Smooth muscle cell (in vitro differentiated cells): ENCODE measurements around the gene UBALD1. TPM values are rescaled to one million over a fixed set of nuclear protein-coding genes. Genes with fewer than 3 reads are reported as not detected.

Experiments used
- DNase-seq: peaks from one replicate; lab custom pipeline; 2025; ENCODE audit not compliant: unreplicated experiment; lab: John Stamatoyannopoulos, UW
- H2AFZ ChIP-seq: fragments of 200-600 bp; sonication (generic); 2 replicates; pipeline ENCODE4 v1.6.0; 2016; ENCODE audit warnings: antibody characterized with exemption, low read depth, mild to moderate bottlenecking
- H3F3A ChIP-seq: fragments of 200-600 bp; sonication (generic); 2 replicates; pipeline ENCODE4 v1.6.0; 2017; ENCODE audit warnings: antibody characterized with exemption, low read depth
- H3K27ac ChIP-seq: fragments of 200-600 bp; sonication (generic); 2 replicates; pipeline ENCODE4 v1.5.1; 2016; ENCODE audit warnings: low read depth, mild to moderate bottlenecking
- H3K27me3 ChIP-seq: fragments of 200-600 bp; sonication (generic); 2 replicates; pipeline ENCODE4 v1.6.1; 2016; ENCODE audit warnings: low read depth, mild to moderate bottlenecking
- H3K36me3 ChIP-seq: fragments of 200-600 bp; sonication (generic); 2 replicates; pipeline ENCODE4 v1.5.1; 2016; ENCODE audit warnings: low read depth
- H3K4me1 ChIP-seq: fragments of 200-600 bp; sonication (generic); 2 replicates; pipeline ENCODE4 v1.5.1; 2016; ENCODE audit warnings: low read depth
- H3K4me2 ChIP-seq: fragments of 200-600 bp; sonication (generic); 2 replicates; pipeline ENCODE4 v1.6.0; 2016; ENCODE audit warnings: mild to moderate bottlenecking
- H3K4me3 ChIP-seq: fragments of 200-600 bp; sonication (generic); 2 replicates; pipeline ENCODE4 v1.5.1; 2016; ENCODE audit warnings: mild to moderate bottlenecking
- H3K79me2 ChIP-seq: fragments of 200-600 bp; sonication (generic); 2 replicates; pipeline ENCODE4 v1.6.0; 2016; ENCODE audit warnings: low read depth, mild to moderate bottlenecking
- H3K9ac ChIP-seq: fragments of 200-600 bp; sonication (generic); 2 replicates; pipeline ENCODE4 v1.6.0; 2016; ENCODE audit warnings: low read depth
- H3K9me3 ChIP-seq: fragments of 200-600 bp; sonication (generic); replicated peaks from 2 replicates; pipeline ENCODE4 v1.5.1; 2016; ENCODE audit warnings: low read depth
- H4K20me1 ChIP-seq: fragments of 200-600 bp; sonication (generic); 2 replicates; pipeline ENCODE4 v1.6.0; 2016; ENCODE audit warnings: low read depth
- WGBS: methylation state at CpG from one replicate; pipeline ENCODE4 v1.1.7; 2016; ENCODE audit warnings: low lambda C conversion rate; 5-methylcytosine and 5-hydroxymethylcytosine counted together
- polyA plus RNA-seq: library from polyadenylated mRNA; unstranded; fragments of >200 nt; fragmentation: Nextera tagmentation; extraction: Ambion mirVana; gene quantifications from 2 replicates; pipeline ENCODE4 v1.2.1, GENCODE V29; 2016
- total RNA-seq: library from RNA; depleted of rRNA; stranded (reverse); fragments of >200 nt; gene quantifications from 2 replicates; pipeline ENCODE4 v1.2.3, GENCODE V29; 2014
- TF ChIP-seq, protein P1 (sequence below): fragments of 200-600 bp; sonication (generic); IDR thresholded peaks from 2 replicates; pipeline ENCODE4 v1.5.1; 2017; ENCODE audit warnings: borderline replicate concordance, mild to moderate bottlenecking, antibody characterized with exemption; ENCODE audit not compliant: insufficient read depth, poor library complexity, severe bottlenecking

The UBALD1 gene
- total and polyA plus RNA-seq, 2 experiments from 2014 or later, result 3.6 to 13.6 TPM

DNA sequence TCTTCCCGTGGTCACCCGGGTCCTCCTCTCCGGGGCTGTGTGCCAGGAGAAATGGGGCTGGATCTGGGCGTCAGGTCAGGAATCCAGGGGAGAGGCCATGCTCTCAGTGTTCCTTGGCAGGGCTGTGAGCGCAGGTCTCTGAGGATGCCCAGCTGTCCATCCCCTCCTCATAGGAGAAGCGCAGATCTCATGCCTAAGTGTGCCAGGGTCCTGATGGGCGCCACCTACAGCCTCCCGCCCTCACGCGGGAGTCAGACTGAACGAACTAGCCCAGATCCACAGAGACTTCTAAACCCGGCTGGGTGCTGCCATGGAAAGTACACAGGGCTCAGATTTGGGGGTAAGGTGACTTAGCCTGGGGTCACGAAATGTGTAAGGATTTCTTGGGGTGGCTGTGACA lies 34.2 kb upstream of the UBALD1 start:
- no peaks in the 10 kb centered on the region for H3F3A ChIP-seq
- TF ChIP-seq, protein P1, sequence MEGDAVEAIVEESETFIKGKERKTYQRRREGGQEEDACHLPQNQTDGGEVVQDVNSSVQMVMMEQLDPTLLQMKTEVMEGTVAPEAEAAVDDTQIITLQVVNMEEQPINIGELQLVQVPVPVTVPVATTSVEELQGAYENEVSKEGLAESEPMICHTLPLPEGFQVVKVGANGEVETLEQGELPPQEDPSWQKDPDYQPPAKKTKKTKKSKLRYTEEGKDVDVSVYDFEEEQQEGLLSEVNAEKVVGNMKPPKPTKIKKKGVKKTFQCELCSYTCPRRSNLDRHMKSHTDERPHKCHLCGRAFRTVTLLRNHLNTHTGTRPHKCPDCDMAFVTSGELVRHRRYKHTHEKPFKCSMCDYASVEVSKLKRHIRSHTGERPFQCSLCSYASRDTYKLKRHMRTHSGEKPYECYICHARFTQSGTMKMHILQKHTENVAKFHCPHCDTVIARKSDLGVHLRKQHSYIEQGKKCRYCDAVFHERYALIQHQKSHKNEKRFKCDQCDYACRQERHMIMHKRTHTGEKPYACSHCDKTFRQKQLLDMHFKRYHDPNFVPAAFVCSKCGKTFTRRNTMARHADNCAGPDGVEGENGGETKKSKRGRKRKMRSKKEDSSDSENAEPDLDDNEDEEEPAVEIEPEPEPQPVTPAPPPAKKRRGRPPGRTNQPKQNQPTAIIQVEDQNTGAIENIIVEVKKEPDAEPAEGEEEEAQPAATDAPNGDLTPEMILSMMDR, result no peak
- H3K36me3 ChIP-seq, result no peaks in the 10 kb centered on the region
- peaks cover 45% of the 10 kb centered on the region for H3K79me2 ChIP-seq
- peaks cover 89% of the 10 kb centered on the region for H4K20me1 ChIP-seq
- no peaks in the 10 kb centered on the region for H3K27me3 ChIP-seq
- H3K4me1 ChIP-seq, result no peaks in the 10 kb centered on the region
- 97% methylated on average over 13 of the region's 13 CpGs for WGBS
- no peak for DNase-seq
- H3K27ac ChIP-seq, result no peak overlapping the region
- H2AFZ ChIP-seq, result no peak overlapping the region
- H3K4me2 ChIP-seq, result no peak overlapping the region
- no peaks in the 10 kb centered on the region for H3K9me3 ChIP-seq
- no peak overlapping the region for H3K4me3 ChIP-seq
- no peak overlapping the region for H3K9ac ChIP-seq

DNA sequence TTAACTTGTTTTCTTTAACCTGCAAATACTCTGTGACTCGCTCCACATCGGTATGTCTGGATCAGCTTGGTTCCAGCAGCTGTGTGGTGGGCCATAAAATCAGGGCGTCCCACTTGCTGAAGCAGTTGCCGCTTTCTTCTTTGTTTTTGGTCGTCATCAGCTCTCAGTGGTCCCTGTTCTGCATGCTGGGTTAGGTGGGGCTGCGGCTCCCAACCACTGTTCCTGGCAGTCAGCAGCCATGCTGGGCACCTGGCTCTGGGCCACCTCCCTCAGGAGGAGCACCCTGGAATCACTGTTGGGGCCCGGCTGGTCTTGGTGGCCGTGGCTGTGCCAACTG lies 32.9 kb upstream of the UBALD1 start:
- H3K9me3 ChIP-seq, result no peaks in the 10 kb centered on the region
- H3K4me3 ChIP-seq, result no peak overlapping the region
- H2AFZ ChIP-seq, result no peak overlapping the region
- no peak overlapping the region for H3K9ac ChIP-seq
- no peak overlapping the region for H3K4me2 ChIP-seq
- no peak overlapping the region for H3K27ac ChIP-seq
- no peaks in the 10 kb centered on the region for H3K4me1 ChIP-seq
- peaks cover 58% of the 10 kb centered on the region for H3K79me2 ChIP-seq
- TF ChIP-seq, protein P1, result no peak
- no peaks in the 10 kb centered on the region for H3F3A ChIP-seq
- DNase-seq, result no peak
- H4K20me1 ChIP-seq, result peaks cover 92% of the 10 kb centered on the region
- 95% methylated on average over 8 of the region's 8 CpGs for WGBS
- H3K36me3 ChIP-seq, result no peaks in the 10 kb centered on the region
- H3K27me3 ChIP-seq, result no peaks in the 10 kb centered on the region

DNA sequence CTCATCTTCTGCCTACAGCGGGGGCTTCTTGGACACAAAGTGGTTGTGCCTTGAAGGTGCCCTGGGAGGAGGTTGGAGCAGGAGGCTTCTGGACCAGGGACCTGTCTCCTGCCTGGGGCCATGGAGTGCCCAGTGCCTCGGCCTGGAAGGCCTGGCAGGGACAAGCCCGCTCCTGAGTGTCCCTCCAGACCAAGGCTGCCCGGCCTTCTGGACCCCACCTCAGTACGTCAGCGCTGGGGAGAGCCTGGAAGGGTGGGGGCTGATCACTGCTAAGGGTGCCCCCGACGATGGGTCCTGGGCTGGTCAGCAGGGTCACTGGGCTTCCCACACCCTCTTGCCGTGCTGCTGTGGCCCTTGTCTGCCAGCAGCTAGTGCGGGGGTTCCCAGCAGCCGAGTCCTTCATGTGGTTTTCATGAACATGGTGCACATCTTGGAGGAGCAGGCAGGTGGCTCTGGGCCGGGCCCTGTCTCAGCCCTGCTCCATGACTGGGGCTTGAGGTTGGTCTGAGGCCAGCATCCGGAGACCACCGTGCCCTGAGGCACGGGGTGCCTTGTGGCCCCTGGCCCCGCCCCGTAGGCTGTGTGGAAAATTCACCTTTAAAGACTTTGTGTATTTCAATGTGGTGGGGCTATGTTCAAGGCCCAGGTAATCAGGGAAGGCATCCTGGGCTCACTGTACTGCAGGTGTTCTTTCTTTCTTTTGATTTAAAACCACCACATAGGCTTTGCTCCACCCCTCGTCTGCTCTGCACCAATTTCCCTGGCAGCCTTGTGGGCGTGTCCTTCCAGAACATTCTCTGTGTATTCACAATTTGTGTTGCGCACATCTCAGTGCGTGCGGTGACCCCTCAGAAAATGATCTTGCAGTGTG lies 32.3 kb upstream of the UBALD1 start:
- no peak overlapping the region for H3K9ac ChIP-seq
- no peak for DNase-seq
- H3K27ac ChIP-seq, result no peak overlapping the region
- no peaks in the 10 kb centered on the region for H3K9me3 ChIP-seq
- H4K20me1 ChIP-seq, result peaks cover 98% of the 10 kb centered on the region
- WGBS, result 99% methylated on average over 22 of the region's 22 CpGs
- H3F3A ChIP-seq, result no peaks in the 10 kb centered on the region
- no peak overlapping the region for H3K4me2 ChIP-seq
- peaks cover 64% of the 10 kb centered on the region for H3K79me2 ChIP-seq
- TF ChIP-seq, protein P1, result no peak
- H2AFZ ChIP-seq, result no peak overlapping the region
- no peaks in the 10 kb centered on the region for H3K36me3 ChIP-seq
- H3K4me3 ChIP-seq, result no peak overlapping the region
- no peaks in the 10 kb centered on the region for H3K27me3 ChIP-seq
- H3K4me1 ChIP-seq, result no peaks in the 10 kb centered on the region

DNA sequence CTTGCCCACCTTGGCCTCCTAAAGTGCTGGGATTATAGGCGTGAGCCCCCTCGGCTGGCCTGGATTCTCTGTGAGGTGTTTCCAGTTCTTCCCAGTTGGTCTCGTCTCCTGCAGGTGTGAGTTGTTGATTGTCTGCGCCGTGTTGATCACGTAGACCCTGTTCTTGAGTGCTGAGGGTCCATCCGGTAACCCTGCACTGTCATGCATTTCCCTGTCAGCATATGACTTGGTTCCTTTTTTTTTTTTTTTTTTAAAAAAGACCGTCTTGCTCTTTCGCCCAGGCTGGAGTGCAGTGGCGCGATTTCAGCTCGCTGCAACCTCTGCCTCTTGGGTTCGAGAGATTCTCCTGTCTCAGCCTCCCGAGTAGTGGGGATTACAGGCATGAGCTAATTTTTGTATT lies 27.2 kb upstream of the UBALD1 start:
- Histone ChIP-seq H3K9me3 (no peaks in the 10 kb centered on the region), H2AFZ (no peak overlapping the region), H3F3A (no peaks in the 10 kb centered on the region), H3K27me3 (no peaks in the 10 kb centered on the region), H3K9ac (no peak overlapping the region), H3K4me3 (no peak overlapping the region), H4K20me1 (peaks cover 99% of the 10 kb centered on the region), H3K36me3 (no peaks in the 10 kb centered on the region), H3K79me2 (peaks cover 99% of the 10 kb centered on the region), H3K27ac (no peak overlapping the region), H3K4me2 (no peak overlapping the region), H3K4me1 (no peaks in the 10 kb centered on the region)
- DNase-seq, result no peak
- 96% methylated on average over 14 of the region's 14 CpGs for WGBS
- TF ChIP-seq, protein P1, result no peak
